NT2/D1 (cell line): ENCODE data around the gene MEI4.

Experiments
- SUZ12 ChIP-seq: IDR thresholded peaks from 2 replicates; pipeline ENCODE4 v1.6.1; 2011; ENCODE audit not compliant: insufficient read length, insufficient read depth; ENCODE audit errors: extremely low read depth
- YY1 ChIP-seq: IDR thresholded peaks from 2 replicates; pipeline ENCODE4 v1.6.1; 2011; ENCODE audit not compliant: insufficient read length, insufficient read depth
- ZNF274 ChIP-seq: IDR thresholded peaks from 2 replicates; pipeline ENCODE4 v1.6.1; 2011; ENCODE audit warnings: mild to moderate bottlenecking, low read depth, low read length

- no peak for TF ChIP-seq SUZ12
- TF ChIP-seq ZNF274: no peak
- TF ChIP-seq YY1: no peak
Observed at GRCh38 chr6:77844822-77845221, 192.0 kb downstream of the MEI4 start.
